ENCODE results near the gene ZNF652.
"Not testable (repeated sequence)": the region's sequence is repeated elsewhere in the genome, so short reads cannot be mapped to it uniquely, and the experiment has no call there.

The ZNF652 gene

GRCh38 chr17:49386373-49386772 is 24.3 kb upstream of the ZNF652 start:
- DNase-seq (ENCODE audit: low spot score): no peak

DNA sequence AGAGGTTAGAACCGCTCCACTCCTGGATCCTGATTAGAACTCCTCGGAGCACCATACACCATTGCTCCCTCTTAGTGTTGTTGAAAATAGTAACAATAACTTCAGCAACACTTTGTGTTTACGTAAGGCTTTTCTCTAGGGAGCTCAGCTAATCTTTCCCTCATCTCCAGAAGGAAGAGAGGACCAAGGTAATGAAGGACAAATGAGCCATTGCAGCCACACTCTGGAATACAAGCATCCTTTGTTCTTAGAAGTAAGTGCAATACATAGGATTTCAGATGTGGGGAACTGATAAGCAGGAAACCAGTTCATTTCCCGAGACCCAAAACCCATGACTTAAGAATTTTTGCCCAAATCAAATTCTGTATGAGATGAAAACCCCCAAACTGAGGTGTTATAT is 22.9 kb upstream of the ZNF652 start:
- DNase-seq (ENCODE audit: low spot score): no peak

- no peak for DNase-seq (ENCODE audit: low spot score)
Observed at GRCh38 chr17:49383060-49383459, 21.0 kb upstream of the ZNF652 start.

DNA sequence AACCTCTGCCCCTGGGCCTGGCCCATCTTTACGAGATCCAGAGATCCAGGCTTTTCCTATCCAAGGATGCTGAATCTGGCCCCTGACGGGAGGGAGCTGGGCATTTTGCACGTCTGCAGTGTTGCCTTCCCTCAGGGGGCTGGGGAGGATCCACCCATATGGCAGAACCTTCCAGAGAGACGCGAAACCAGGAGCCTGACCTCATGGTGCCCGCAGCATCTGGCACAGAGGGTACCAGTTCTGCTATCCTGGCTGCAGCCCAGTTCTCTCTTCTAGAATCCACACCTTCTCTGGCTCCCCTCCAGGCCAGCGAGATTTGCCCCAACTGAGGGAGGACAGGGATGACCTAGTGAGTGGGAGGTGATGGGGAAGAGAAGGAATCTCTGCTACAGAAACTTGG is 20.5 kb upstream of the ZNF652 start:
- DNase-seq (ENCODE audit: low spot score): no peak

GRCh38 chr17:49381793-49382192 is 19.7 kb upstream of the ZNF652 start:
- no peak for DNase-seq (ENCODE audit: low spot score)

- no peak for DNase-seq (ENCODE audit: low spot score)
Observed at GRCh38 chr17:49381033-49381432, 19.0 kb upstream of the ZNF652 start.

DNA sequence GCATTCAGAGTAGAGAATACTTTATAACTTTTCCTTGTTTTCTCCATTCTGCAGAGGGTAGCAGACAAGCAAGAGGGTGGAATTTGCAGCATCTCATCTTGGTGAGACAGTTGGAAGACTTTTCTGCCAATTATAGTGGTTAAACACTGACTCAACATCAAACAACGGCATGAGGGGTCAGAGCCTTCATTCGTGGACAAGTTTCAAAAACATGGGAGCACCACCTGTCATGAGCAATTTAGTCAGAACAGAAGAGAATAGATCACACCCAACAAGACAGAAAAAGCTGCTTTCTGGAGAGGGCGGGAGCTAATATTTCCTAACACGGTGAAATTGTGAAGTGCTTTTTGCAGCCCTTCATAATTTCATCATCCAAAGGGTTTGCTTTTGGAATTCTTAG is 17.9 kb upstream of the ZNF652 start:
- DNase-seq (ENCODE audit: low spot score): no peak

- no peak for DNase-seq (ENCODE audit: low spot score)
Observed at GRCh38 chr17:49378311-49378710, 16.3 kb upstream of the ZNF652 start.

GRCh38 chr17:49375544-49375943 is 13.5 kb upstream of the ZNF652 start:
- DNase-seq (ENCODE audit: low spot score): no peak

- no peak for DNase-seq (ENCODE audit: low spot score)
Observed at GRCh38 chr17:49373115-49373514, 11.1 kb upstream of the ZNF652 start.

DNA sequence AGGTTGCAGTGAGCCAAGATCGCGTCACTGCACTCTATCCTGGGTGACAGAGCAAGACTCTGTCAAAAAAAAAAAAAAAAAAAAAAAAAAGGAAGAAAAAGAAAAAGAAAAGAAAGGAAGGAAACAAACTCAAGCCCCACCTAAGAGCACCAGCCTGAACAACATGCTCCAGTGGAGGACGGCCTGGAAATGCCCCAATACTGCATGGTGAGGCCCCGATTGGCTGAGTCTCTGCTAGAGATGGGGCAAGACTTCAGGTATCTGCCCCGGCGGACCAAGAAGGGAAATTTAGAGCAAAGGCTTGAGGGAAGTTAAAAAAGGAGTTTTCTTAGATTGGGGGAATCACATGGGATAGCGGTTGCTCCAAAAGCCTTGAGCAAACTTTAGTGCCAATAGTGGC is 10.4 kb upstream of the ZNF652 start:
- DNase-seq (ENCODE audit: low spot score): no peak

- no peak for DNase-seq (ENCODE audit: low spot score)
Observed at GRCh38 chr17:49370971-49371834, 9.2 kb upstream of the ZNF652 start.

DNA sequence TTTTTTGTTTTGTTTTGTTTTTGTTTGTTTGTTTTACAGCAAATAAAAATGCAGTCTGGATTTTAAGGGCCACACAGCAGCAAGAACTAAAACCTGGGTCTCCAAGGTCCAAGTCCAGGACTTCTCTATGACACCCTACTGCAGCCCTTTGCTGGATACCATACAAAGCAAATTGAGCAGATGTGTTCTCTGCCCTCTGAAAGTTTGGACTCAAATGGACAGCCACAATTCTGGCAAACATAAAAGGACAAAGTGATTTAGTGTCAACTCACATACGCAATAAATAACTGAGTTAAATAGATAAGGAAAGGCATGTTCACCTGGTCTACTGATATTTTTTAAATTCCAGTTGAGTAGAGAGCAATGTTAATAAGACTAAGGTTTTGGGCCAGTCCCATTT is 7.7 kb upstream of the ZNF652 start:
- DNase-seq (ENCODE audit: low spot score): no peak

DNA sequence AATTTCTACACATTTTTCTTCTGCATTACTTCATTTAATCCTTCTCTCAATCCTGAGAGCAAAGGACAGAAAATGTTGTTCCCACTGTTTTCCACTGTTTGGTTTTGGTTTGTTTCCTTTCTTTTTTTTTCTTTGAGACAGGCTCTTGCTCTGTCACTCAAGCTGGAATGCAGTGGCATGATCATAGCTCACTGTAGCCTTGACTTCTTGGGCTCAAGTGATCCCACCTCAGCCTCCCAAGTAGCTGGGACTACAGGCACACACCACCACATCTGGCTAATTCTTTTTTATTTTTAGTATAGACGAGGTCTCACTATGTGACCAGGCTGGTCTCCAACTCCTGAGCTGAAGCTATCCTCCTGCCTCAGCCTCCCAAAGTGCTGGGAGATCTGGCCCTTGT is 7.0 kb upstream of the ZNF652 start:
- no peak for DNase-seq (ENCODE audit: low spot score)

- DNase-seq (ENCODE audit: low spot score): no peak
Observed at GRCh38 chr17:49365667-49366066, 3.6 kb upstream of the ZNF652 start.

- DNase-seq (ENCODE audit: low spot score): not testable (repeated sequence)
Observed at GRCh38 chr17:49365126-49365525, 3.1 kb upstream of the ZNF652 start.

- no peak for DNase-seq (ENCODE audit: low spot score)
Observed at GRCh38 chr17:49364119-49364518, 2.1 kb upstream of the ZNF652 start.

DNA sequence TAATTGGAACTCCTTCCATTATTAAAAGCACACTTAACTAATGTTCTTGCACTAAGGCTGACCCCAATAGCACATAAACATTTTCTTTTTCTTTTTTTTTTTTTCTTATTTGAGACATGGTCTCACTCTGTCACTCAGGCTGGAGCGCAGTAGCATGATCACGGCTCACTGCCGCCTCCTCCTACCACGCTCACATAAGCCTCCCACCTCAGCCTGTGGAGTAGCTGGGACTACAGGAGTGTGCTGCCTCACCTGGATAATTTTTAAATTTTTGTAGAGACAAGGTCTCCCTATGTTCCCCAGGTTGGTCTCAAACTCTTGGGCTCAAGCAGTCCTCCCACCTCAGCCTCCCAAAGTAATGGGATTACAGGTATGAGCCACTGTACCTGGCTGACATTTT is 1.2 kb upstream of the ZNF652 start:
- DNase-seq (ENCODE audit: low spot score): no peak

GRCh38 chr17:49362723-49363117 is 670 bp upstream of the ZNF652 start:
- DNase-seq (ENCODE audit: low spot score): no peak

- no peak for DNase-seq (ENCODE audit: low spot score)
Observed at GRCh38 chr17:49361129-49361901, 735 bp downstream of the ZNF652 start.

DNA sequence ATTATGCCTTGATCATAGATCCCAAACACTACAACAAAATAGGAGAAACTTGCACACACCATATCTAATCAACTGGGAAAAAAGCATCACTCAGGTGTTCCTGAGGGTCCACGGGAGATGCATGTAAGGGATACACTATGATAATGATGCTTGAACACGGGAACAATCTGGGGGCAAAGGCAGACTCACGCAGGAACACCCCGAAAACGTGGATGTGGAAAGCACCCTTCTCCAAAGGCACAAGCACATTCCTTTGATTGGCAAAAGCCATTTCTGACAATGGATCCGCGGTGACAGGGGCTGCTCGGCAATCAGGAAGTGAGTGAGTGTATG is 1.3 kb downstream of the ZNF652 start:
- DNase-seq (ENCODE audit: low spot score): no peak

DNA sequence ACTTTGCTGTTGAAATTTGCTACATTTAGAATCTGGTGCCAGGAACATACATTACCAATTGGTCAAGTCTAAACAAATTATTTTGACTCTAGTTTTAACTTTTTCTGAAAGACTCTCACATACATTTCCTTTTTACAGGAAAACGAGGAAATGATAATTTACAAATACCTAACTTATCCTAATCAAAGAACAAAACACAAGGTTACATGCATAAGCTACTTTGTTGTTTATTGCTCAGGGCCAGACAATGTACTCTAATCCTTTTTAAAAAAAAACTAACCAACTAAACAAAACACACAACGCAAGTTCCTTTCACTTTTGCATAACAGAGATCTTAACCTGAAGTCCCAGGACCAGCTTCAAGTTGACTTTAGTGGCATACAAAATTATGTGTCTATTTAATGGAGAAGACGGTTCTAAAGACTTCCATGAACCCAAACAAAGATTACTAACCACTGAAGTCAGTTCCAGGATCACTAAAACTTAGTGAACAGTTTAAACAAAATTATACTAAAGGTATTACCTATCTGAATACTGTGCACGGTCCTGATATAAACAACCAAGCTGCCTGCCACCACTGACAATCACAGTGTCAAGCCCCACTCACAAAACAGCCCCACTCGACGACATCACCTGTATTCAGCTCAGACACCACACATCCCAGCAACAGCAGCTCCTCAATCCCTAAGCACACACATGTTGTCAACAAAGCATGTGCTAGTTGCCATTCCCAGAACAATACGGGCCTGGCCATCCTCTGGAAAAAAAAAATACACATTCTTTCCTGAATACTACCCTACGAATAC is 1.9 kb downstream of the ZNF652 start:
- DNase-seq (ENCODE audit: low spot score): no peak
